Right lobe of liver (tissue), 4 donors: Measurements from ENCODE around the gene TRAF3IP1.

Source experiments
- POLR2A ChIP-seq: fragments of 450-650 bp; IDR thresholded peaks from one replicate; pipeline ENCODE4 v1.6.1; 2017; ENCODE audit warnings: antibody characterized with exemption, mild to moderate bottlenecking
- TF ChIP-seq, protein P1 (sequence below), 4 donors: fragments of 200-600 bp in 3 of 4; fragments of 450-650 bp in 1 of 4; IDR thresholded peaks; one replicate each; pipeline versions ENCODE4 v1.5.1 to v1.8.0; 2016 to 2022; ENCODE audit warnings: antibody characterized with exemption in 4 of 4, mild to moderate bottlenecking in 2 of 4
- donor health status: DM: no; HTN: no; CAD: no.
- donor health status: DM: no; HTN: no; CAD: no.
- donor health status: DM: no; HTN: yes; CAD: no.

DNA sequence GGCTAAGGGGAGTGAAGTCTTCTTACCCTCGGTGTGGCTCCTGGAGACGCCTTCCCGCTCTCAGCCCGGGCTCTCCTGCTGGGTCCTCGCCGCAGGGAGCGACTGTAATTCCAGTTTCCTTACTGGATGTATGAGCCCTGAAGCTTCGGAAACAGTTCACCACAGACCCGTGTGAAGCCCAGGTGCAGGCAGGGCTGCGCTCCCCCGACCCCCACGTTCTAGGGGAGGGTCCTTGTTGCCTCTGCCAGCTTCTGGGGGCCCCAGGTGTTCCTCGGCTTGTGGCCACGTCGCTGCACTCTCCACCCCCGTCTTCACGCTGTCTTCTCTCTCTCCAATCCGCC is 101.3 kb downstream of the TRAF3IP1 start:
- TF ChIP-seq, protein P1, sequence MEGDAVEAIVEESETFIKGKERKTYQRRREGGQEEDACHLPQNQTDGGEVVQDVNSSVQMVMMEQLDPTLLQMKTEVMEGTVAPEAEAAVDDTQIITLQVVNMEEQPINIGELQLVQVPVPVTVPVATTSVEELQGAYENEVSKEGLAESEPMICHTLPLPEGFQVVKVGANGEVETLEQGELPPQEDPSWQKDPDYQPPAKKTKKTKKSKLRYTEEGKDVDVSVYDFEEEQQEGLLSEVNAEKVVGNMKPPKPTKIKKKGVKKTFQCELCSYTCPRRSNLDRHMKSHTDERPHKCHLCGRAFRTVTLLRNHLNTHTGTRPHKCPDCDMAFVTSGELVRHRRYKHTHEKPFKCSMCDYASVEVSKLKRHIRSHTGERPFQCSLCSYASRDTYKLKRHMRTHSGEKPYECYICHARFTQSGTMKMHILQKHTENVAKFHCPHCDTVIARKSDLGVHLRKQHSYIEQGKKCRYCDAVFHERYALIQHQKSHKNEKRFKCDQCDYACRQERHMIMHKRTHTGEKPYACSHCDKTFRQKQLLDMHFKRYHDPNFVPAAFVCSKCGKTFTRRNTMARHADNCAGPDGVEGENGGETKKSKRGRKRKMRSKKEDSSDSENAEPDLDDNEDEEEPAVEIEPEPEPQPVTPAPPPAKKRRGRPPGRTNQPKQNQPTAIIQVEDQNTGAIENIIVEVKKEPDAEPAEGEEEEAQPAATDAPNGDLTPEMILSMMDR (IDR thresholded peaks at IDR 0.05): no peak
- TF ChIP-seq POLR2A: no peak
